GM19372 (cell line): ENCODE measurements around the gene PET100.
"Not testable (repeated sequence)": the region's sequence is repeated elsewhere in the genome, so short reads cannot be mapped to it uniquely, and the experiment has no call there.

Experiments
- ATAC-seq: cut with Tn5 transposase; IDR thresholded peaks from one replicate; pipeline ENCODE4 v1.9.1; 2021; ENCODE audit warnings: mild to moderate bottlenecking, low read depth, moderate library complexity; ENCODE audit not compliant: unreplicated experiment

The PET100 gene

DNA sequence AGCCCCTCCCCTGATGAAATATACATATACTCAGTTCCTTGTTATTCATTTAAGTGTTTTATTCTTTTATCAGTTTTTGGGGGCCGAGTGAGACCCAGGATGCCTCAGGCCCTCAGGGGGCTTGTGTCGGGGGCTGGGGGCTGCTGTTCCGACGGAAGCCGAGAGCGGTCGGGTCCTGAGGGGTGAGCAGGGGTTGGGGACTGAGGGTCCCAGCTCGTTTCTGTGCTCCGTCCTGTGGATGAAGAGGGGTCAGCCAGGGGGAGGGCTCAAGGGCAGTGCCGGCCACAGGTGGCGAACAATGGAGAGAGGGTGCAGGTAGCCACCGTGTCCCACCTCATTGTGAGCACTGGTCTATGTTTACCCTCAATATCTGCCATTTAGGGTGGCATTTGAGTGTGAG, 2.0 kb downstream of the PET100 start:
- ATAC-seq, result no peak

DNA sequence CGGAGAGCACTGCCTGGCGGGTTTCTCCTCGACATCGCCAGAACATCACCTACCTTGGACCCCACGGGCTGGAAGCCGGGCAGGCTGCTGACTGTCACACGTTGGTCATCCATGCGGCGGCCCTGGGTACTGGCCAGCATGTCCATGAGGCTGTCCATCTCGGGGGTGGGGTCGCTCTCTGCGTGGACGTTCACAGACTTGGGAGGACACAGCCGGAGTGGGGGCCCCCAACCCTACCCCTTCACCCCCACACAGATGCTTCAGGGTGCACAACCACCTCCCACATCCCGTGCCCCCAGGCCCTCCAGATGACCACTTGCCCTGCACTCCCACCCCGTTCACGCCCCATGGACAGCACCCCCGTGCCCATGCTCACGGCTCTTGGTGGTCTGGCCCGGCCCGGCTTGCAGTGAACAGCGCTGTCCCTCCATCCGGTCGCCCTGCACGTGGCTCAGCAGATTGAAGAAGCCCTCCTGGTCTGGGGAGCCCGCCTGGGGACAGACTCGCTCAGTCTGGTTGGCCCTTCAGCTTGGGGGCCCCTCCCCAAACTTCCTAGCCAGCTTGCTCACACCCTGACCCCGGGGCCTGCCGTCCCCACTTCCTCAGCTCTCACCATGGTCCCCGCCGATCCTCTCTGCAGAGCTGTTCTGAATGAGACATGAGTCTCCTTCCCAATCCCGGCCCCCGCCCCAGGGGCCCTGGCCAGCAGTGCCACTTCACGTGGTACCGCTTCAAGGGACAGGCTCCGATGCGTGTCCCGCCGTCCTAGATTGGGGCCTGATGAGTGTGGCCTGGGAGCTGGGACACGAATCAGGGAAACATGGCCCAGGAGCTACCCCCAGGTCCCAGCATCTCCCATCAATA, 3.0 kb downstream of the PET100 start:
- ATAC-seq, result no peak

DNA sequence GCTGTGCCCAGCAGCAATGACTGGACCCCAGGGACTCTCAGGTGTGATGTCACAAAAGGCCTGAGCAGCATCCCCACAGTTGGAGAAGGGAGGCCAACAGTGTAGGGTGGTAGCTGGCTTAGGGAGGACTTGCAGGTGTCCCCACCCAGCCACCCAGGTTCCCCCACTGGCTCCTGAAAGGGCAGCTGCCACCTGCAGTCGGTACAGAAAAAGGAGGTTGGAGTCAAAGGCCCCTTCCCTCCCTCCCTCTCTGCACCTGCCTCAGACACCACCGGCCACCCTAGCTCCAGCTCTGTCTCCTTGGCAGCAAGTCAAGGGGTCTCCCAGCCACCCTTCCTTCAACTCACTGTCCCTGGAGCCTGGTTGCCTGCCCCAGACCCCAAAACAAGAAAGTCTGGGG, 4.1 kb downstream of the PET100 start, which contains the start of gene PCP2:
TSS of gene PCP2 (minus strand) at position 22 of the 400 bp plus-strand sequence. CDS start 262 bp downstream, outside the sequence.
- ATAC-seq, result no peak

DNA sequence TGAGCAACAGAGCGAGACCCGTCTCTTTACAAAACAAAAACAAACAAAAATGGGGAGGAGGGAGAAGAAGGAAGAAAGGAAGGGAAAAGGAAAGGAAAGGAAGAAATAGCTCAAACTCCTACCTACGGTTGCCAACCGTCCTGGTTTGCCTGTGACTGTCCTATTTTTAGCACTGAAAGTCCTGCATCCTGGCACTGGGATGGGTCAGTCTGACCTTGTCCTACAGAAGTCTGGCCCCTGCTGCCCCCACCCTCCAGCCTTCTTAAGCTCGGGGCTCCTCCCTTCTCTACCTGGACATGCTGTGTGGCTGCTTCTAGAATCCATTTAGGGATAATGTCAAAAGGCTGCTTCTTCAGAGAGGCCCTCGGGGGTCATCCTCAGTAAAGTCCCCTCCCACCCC, 6.1 kb downstream of the PET100 start:
- ATAC-seq, result no peak

DNA sequence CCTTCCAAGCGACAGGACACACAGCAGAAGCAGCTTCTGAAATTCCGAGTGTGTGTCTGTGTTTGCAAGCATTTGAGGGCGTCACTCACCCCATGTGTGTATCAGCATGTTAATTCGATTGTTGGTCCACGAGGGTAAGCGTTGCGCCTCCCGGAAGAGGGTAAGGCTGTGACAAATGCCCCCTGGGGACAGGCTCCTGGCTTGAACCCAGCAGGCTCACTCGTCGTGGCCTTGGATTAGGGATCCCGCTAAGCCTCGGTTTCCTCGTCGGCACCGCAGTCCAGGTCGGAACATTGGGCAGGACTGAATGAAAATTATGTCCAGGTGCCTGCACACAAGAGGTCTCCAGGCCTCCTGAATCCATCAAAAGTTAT, 6.7 kb downstream of the PET100 start:
- no peak for ATAC-seq

DNA sequence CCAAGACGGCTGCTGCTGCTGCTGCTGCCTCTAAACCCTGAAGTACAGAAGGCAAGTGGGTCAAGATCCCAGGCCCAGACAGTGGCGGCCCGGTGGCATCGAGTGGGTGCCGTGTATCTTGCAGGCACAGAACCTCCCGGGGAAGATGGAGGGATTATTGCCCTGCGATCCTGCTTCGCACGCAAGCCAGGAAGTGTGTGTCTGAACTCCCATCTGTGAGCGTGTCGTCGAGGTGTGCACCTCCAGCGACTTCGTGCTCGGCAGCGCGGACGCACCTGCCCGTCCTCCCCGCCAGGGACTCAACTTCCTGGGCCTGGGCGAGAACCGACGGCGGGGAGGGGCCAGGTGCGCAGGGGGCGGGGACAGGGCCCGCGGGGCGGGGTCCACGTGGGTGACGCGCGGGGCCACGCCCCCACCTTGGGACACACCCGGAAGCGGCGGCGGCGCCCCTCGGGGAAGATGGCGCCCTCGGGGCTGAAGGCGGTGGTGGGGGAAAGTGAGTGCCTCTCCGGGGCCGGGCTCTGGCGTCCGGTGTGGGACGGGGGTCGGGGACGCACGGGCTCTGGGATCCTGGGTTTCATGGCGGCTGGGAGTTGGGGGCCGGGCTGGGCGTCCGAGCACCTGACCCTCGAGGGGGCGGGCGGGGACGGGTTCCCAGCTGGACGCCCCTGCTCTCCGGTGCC, 7.2 kb downstream of the PET100 start, which contains the start of gene STXBP2:
TSS of gene STXBP2 (plus strand) at position 420 of the 683 bp plus-strand sequence. CDS start at position 460, 40 bp downstream.
- ATAC-seq, result peak; percentile 75

DNA sequence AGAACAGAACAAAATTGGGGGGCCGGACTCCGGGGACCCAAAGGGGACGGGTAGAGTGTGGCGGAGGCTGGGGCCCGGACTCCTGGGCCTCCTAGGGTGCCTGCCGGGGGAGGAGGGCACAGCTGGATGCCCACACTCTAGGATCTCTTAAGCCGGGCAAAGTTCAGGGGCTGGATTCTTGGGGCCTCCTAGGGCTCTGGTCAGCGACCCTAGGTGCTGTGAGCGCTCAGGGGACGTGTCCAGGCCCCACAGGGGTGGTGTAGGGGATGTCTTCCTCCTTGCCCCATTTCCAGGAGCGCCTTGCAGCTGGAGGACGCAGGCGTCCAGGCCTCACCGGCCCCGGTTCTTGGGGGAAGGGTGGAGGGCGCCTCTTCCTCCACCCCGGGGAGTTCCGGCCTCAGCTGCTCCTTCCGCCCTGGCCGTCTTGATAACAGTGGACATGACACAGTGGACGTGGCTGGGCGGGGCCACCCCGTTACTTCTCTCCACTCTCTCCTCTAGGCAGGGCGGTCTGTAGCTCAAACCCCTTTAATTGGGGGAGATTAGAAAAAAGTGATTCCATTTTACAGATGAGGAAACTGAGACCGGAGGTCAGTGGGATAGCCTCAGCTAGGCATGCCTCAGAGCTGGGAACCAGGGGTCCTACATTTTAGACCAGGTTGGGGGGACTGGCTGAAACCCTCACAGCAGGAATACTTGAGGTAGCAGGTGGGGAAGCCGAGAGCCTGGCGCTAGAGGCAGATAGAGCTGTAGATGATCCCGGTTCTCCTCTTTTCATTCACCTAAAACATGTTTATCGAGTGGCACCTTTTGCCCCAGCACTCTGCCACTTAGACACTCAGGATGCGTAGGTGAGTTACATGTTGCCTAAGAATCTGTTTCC, 8.0 kb downstream of the PET100 start:
- no peak for ATAC-seq

DNA sequence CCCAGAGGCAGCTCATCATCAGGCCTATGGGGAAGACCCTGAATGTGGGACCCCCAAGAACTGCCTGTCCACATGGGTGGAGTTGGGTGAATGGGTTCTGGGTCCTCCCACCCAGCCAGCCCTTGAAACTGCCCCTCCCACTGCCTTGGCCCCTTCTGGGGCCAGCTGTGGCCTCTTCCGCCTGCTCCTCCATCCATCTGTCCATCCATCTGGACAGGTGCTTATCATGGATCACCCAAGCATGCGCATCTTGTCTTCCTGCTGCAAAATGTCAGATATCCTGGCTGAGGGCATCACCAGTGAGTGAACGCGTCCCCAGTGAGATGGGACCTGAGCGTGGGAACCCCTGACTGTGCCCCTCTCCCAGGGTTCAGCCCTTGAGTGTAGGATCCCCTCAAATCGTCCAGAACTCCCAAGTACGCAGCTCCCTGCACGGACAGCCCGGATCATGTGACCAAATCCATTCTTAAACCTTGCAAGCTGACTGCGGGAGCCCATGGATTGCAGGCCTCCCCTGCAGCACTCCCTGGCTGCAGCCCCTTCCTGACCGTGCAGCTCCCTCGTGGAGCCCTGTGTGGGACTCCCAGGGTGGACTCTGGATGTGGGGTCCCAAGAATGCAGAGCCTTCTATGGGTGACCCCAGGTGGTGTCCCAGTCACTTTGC, 9.3 kb downstream of the PET100 start:
- no peak for ATAC-seq

DNA sequence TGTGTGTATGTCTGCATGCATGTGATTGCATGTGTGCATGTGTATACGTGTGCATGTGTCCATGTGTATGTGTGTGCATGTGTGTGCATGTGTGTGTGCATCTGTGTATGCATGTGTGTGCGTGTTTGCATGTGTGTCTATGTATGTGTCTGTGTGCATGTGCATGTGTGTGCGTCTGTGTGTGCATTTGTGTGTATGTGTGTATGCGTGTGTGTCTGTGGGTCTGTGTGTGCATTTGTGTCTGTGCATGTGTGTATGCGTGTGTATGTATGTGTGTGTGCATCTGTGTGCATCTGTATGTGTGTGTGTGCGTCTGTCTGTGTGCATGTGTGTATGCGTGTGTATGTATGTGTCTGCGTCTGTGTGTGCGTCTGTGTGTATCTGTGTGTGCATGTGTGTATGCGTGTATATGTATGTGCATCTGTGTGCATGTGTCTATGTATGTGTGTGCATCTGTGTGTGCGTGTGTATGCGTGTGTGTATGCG, 10.3 kb downstream of the PET100 start:
- no peak for ATAC-seq

DNA sequence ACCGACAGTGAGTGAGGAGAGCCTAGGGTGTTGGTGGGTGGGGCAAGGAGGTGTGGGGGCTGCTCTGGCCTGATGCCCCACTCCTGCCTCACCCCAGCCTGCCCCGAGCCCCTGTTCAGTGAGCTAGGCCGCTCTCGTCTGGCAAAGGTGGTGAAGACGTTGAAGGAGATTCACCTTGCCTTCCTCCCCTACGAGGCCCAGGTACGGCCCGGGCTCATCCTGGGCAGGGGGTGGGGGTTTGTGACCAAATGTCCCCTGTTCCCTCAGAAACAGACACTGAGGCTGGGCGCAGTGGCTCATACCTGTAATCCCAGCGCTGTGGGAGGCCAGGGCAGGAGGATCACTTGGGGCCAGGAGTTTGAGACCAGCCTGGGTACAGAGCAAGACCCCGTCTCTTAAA, 11.2 kb downstream of the PET100 start:
- ATAC-seq, result no peak

DNA sequence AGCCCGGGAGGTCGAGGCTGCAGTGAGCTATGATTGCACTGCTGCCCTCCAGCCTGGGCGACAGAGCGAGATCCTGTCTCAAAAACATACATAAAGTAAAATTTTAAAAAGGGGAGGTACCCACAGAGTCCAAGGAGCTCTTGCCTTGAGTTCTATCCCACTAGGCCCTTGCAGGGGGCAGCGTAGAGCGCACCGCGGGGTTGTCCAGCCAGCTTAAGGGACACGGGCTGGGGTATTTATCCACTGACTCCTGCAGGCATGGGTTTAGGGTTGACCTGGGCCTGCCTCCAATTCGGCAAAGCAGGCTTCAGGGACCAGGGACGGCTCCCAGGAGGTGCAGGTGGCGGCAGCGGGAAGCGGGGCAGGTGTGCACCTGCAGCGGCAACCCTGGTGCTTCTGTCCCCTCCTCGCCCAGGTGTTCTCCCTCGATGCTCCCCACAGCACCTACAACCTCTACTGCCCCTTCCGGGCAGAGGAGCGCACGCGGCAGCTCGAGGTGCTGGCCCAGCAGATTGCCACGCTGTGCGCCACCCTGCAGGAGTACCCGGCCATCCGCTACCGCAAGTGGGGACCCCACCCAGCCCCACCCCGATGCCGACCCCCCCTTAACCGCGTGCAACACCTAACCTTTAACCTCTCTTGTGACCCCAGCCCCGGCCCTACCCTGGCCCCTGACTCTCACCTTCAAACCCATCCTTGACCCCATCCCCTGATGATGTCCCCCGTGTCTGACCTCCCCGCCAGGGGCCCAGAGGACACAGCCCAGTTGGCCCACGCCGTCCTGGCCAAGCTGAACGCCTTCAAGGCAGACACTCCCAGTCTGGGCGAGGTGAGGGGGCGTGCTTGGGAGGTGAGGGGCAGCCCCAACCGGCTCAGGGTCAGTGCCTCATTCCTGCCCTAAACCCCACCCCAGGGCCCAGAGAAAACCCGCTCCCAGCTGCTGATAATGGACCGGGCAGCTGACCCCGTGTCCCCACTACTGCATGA, 12.0 kb downstream of the PET100 start:
- no peak for ATAC-seq

DNA sequence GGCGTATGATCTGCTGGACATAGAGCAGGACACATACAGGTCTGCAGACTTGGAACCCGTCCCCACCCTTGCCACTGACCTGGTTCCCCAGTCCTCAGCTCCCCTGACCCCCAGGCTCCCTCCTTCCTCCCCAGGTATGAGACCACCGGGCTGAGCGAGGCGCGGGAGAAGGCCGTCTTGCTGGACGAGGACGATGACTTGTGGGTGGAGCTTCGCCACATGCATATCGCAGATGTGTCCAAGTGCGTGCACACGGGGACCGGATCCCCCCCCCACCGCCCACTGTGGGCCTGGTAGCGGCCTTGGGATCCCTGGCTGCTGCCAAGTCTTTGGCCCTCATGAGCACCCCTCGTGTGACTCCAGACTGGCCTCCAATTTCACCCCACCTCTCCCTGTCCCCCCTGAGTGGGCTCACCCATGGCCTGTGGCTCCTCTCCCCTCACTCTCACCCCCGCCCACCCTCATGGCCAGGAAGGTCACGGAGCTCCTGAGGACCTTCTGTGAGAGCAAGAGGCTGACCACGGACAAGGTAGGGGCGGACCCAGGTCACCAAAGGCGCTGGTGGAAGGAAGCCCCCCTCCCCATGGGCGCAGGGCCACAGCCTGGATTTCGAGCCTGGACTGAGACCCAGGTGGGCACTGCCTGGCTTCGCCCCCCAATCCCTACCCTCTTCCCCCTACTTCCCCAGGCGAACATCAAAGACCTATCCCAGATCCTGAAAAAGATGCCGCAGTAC, 12.9 kb downstream of the PET100 start:
- ATAC-seq, result no peak

DNA sequence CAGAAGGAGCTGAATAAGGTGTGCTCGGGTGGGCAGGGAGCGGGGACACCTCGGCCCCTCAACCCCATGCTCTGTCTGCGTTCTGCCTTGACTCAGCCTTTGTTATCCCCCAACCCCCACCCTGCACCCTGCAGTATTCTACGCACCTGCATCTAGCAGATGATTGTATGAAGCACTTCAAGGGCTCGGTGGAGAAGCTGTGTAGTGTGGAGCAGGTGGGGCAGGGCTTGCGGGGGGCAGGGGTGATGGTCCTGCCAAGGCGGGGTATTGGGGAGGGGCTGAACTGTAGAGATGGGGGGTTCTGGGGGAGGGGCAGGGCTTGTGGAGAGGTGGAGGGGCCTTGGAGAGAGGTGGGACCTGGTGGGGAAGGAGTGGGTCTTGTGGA, 13.4 kb downstream of the PET100 start:
- ATAC-seq, result no peak

DNA sequence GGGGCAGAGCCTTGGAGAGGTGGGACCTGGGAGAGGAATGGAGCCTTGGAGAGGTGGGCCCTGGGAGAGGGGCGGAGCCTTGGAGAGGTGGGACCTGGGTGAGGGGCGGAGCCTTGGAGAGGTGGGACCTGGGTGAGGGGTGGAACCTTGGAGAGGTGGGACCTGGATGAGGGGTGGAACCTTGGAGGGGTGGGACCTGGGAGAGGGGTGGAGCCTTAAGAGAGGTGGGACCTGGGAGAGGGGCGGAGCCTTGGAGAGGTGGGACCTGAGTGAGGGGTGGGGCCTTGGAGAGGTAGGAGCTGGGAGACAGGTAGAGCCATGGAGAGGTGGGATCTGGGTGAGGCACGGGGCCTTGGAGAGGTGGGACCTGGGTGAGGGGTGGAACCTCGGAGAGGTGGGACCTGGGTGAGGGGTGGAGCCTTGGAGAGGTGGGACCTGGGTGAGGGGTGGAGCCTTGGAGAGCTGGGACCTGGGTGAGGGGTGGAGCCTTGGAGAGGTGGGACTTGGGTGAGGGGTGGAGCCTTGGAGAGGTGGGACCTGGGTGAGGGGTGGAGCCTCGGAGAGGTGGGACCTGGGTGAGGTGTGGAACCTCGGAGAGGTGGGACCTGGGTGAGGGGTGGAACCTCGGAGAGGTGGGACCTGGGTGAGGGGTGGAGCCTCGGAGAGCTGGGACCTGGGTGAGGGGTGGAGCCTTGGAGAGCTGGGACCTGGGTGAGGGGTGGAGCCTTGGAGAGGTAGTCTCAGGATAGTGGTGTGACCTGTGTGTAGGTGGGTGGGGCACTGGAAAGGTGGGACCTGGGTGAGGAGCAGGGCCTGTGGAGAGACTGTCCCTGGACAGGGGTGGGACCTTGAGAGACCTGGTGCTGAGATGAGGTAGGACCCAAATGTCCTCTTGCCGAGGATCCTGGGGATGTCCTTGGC, 14.3 kb downstream of the PET100 start:
- not testable (repeated sequence) for ATAC-seq

DNA sequence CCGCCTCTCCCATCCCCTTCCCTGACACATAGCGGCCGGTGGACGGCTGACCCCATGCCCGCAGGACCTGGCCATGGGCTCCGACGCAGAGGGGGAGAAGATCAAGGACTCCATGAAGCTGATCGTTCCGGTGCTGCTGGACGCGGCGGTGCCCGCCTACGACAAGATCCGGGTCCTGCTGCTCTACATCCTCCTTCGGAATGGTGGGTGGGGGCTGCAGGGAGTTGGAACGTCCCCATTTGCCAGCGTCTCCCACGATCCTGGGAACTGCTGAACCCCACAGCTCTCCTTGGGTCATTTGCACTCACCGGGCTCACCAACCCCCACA, 14.9 kb downstream of the PET100 start:
- ATAC-seq, result no peak

DNA sequence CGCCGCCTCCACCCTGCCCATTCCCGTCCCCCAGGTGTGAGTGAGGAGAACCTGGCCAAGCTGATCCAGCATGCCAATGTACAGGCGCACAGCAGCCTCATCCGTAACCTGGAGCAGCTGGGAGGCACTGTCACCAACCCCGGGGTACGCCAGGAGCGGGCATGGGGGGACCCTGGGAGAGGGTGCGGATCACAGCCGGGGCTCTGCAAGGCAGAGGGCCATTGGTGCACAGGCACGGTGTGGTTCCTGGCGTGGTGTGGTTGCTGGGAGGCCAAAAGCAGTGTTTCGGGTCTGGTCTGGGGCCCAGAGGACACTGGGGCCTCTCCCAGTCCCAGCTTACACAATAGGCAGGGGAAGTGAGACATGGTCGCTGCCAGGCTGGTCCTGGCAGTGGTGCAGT, 15.6 kb downstream of the PET100 start:
- ATAC-seq, result no peak

DNA sequence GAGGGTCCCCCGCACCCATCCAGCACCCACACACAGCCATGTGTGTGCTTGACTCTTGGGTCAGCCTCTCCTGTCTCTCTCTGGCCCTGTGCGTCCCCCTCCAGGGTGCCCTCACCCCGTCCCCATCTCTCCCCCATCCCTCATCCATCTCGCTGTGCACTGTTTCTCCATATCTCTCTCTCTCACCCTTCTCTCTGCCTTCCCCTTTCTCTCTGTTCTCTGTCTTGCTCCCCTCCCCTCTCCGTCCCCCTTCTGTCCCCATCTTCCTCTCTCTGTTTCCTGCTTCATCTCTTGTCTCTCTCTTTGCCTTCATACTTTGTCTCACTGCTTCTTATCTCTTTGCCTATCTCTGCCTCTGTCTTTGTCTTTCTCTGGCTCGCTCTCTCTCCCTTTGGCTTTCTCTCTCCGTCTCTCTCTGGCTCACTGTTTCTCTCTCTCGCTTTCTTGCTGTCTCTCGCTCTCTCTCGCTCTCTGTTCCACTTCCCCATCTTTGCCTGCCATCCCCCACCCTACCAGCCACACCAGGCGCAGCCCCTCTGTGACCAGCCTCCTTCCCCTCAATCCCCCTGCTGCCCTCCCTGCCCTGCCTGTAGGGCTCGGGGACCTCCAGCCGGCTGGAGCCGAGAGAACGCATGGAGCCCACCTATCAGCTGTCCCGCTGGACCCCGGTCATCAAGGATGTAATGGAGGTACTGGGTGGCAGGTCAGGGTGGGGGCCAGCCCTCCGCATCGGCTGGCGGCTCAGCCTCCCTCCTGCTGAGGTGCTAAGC, 16.2 kb downstream of the PET100 start:
- ATAC-seq, result no peak
